Endothelial cell of umbilical vein (primary cell): Measurements from ENCODE around the gene NPTN. TPM values are rescaled to one million over a fixed set of nuclear protein-coding genes. Genes with fewer than 3 reads are reported as not detected.

ENCODE experiments used
- BruUV-seq: library from RNA; stranded (reverse); fragments of 400-500 nt; replicated peaks from 2 replicates; lab custom pipeline; 2021; lab: Mats Ljungman, UMichigan
- CTCF ChIA-PET: fragments of 300-600, 350-600 bp; sonication (Branson Sonifier 250); formaldehyde crosslinking; loops from one replicate; lab custom pipeline; 2021; ENCODE audit warnings: antibody characterized with exemption, inconsistent platforms; lab: Charles Lee
- POLR2A ChIA-PET: fragments of 300-600, 350-600 bp; sonication (Branson Sonifier 250); formaldehyde crosslinking; loops from one replicate; lab custom pipeline; 2021; ENCODE audit warnings: antibody characterized with exemption, inconsistent platforms; lab: Charles Lee
- DNase-seq: peaks from one replicate; pipeline ENCODE4 v3.0.0-alpha.2; 2011; ENCODE audit warnings: low read depth, low spot score
- FAIRE-seq: peaks from 2 replicates; lab custom pipeline; 2011; peaks lifted over from hg19 to GRCh38; lab: Jason Lieb, UNC
- H2AFZ ChIP-seq: 2 replicates; pipeline ENCODE4 v1.6.0; 2012; ENCODE audit warnings: low read depth, low read length, control low read depth, inconsistent platforms
- H3K27ac ChIP-seq: 2 replicates; pipeline ENCODE4 v1.5.1; 2011; ENCODE audit warnings: low read depth, mild to moderate bottlenecking, control low read depth, low read length, moderate library complexity; ENCODE audit not compliant: insufficient read depth
- H3K27me3 ChIP-seq, 2 experiments: 2 replicates each; pipeline versions ENCODE4 v1.6.0 to v1.6.1; 2011; ENCODE audit warnings: low read length in 2 of 2, mixed read lengths in 1 of 2; ENCODE audit not compliant: control insufficient read depth in 2 of 2, insufficient read depth in 2 of 2
- H3K36me3 ChIP-seq, 2 experiments: 2 replicates in 1 of 2; 3 replicates in 1 of 2; pipeline ENCODE4 v1.5.1; 2011; ENCODE audit warnings: low read length in 2 of 2, mild to moderate bottlenecking in 1 of 2, moderate library complexity in 1 of 2; ENCODE audit not compliant: control insufficient read depth in 2 of 2, insufficient read depth in 2 of 2; ENCODE audit errors: extremely low read depth in 1 of 2
- H3K4me1 ChIP-seq: 3 replicates; pipeline ENCODE4 v1.5.1; 2011; ENCODE audit warnings: mild to moderate bottlenecking, low read length; ENCODE audit not compliant: control insufficient read depth, insufficient read depth; ENCODE audit errors: extremely low read depth
- H3K4me2 ChIP-seq: 2 replicates; pipeline ENCODE4 v1.6.1; 2011; ENCODE audit warnings: low read length, control low read depth, mixed read lengths; ENCODE audit not compliant: insufficient read depth
- H3K4me3 ChIP-seq, 3 experiments: fragments of 200-600 bp in 1 of 3; sonication (generic), shearing (Covaris generic) in 1 of 3; replicated peaks in 1 of 3; 2 replicates each; pipeline ENCODE4 v1.5.1; 2011 to 2016; ENCODE audit warnings: control low read depth in 3 of 3, low read length in 3 of 3, mild to moderate bottlenecking in 2 of 3, inconsistent platforms in 1 of 3, low read depth in 1 of 3, moderate library complexity in 1 of 3; ENCODE audit not compliant: insufficient read depth in 1 of 3
- H3K79me2 ChIP-seq: 2 replicates; pipeline ENCODE4 v1.6.0; 2012; ENCODE audit warnings: low read length, inconsistent platforms; ENCODE audit not compliant: control insufficient read depth, insufficient read depth
- H3K9ac ChIP-seq: replicated peaks from 2 replicates; pipeline ENCODE3; 2011; ENCODE audit warnings: low read length, control low read depth; ENCODE audit not compliant: insufficient read depth; ENCODE audit errors: extremely low read depth
- H3K9me1 ChIP-seq: replicated peaks from 3 replicates; pipeline ENCODE4 v1.6.0; 2011; ENCODE audit warnings: mild to moderate bottlenecking, low read length; ENCODE audit not compliant: control insufficient read depth, insufficient read depth; ENCODE audit errors: extremely low read depth
- H3K9me3 ChIP-seq: replicated peaks from 2 replicates; pipeline ENCODE4 v1.5.1; 2012; ENCODE audit warnings: low read length, inconsistent platforms; ENCODE audit not compliant: control insufficient read depth, insufficient read depth
- H4K20me1 ChIP-seq: replicated peaks from 2 replicates; pipeline ENCODE3; 2011; ENCODE audit warnings: mild to moderate bottlenecking, low read length; ENCODE audit not compliant: control insufficient read depth, insufficient read depth; ENCODE audit errors: extremely low read depth
- EZH2 ChIP-seq: IDR thresholded peaks from 2 replicates; pipeline ENCODE4 v1.6.1; 2012; ENCODE audit warnings: borderline replicate concordance, low read depth, mild to moderate bottlenecking, moderate library complexity, low read length, inconsistent platforms; ENCODE audit not compliant: severe bottlenecking
- FOS ChIP-seq: IDR thresholded peaks from 2 replicates; pipeline ENCODE4 v1.6.1; 2011; ENCODE audit warnings: mild to moderate bottlenecking, low read length, moderate library complexity, borderline replicate concordance; ENCODE audit not compliant: insufficient read depth
- GATA2 ChIP-seq: IDR thresholded peaks from 2 replicates; pipeline ENCODE4 v1.7.0; 2011; ENCODE audit warnings: low read depth, mild to moderate bottlenecking, moderate library complexity, mixed read lengths, low read length; ENCODE audit not compliant: insufficient read length, insufficient read depth
- JUN ChIP-seq: IDR thresholded peaks from 2 replicates; pipeline ENCODE4 v1.6.1; 2011; ENCODE audit warnings: borderline replicate concordance, low read depth; ENCODE audit not compliant: insufficient read length, insufficient read depth
- MYC ChIP-seq: IDR thresholded peaks from one replicate; pipeline ENCODE4 v1.6.1; 2011; ENCODE audit warnings: mild to moderate bottlenecking, low read depth, low read length
- POLR2A ChIP-seq: IDR thresholded peaks from 2 replicates; pipeline ENCODE4 v1.6.1; 2012; ENCODE audit warnings: low read depth, mild to moderate bottlenecking, control low read depth, low read length
- POLR2AphosphoS5 ChIP-seq: IDR thresholded peaks from 2 replicates; pipeline ENCODE4 v1.6.1; 2012; ENCODE audit warnings: low read depth, mild to moderate bottlenecking, control low read depth, low read length, moderate library complexity; ENCODE audit not compliant: insufficient read depth
- dilution Hi-C: fragments of 300-500 bp; cut with MboI; formaldehyde crosslinking; loops from one replicate; pipeline ENCODE4 v1.15.0; 2019; ENCODE audit warnings: low sequenced_read_pairs; ENCODE audit not compliant: extremely low pct_ligation_motif_present
- intact Hi-C: fragments of 100-400 bp; cut with micrococcal nuclease; formaldehyde crosslinking; loops from one replicate; pipeline ENCODE4 v1.10.0; 2022
- polyA plus RNA-seq, 4 experiments: library from polyadenylated mRNA; depleted of rRNA in 3 of 4; stranded (reverse) in 3 of 4; unstranded in 1 of 4; fragments of >200 nt; gene quantifications; 2 replicates each; pipeline versions ENCODE4 v1.2.1 to v1.2.3, GENCODE V29; 2011 to 2012; ENCODE audit warnings: missing spikeins in 1 of 4
- total RNA-seq: library from RNA; stranded (reverse); gene quantifications from 2 replicates; pipeline ENCODE4 v1.2.3, GENCODE V29; 2021
- TF ChIP-seq, protein P1 (sequence below): IDR thresholded peaks from 2 replicates; pipeline ENCODE4 v1.6.1; 2011; ENCODE audit not compliant: insufficient read depth, insufficient read length
- TF ChIP-seq, protein P2 (sequence below), 2 donors: IDR thresholded peaks; 1 replicate in 1 of 2; 2 replicates in 1 of 2; pipeline ENCODE4 v1.5.1; 2011; ENCODE audit warnings: low read length in 2 of 2, mild to moderate bottlenecking in 2 of 2, moderate library complexity in 2 of 2, control low read depth in 1 of 2, inconsistent platforms in 1 of 2, low read depth in 1 of 2; ENCODE audit not compliant: insufficient read depth in 1 of 2; ENCODE audit errors: extremely low read depth in 1 of 2

NPTN gene
- total and polyA plus RNA-seq, 2 donors (not counting 3 experiments of a cell fraction or from before 2014, with no cell fraction given), result 77.4 to 81.3 TPM

DNA sequence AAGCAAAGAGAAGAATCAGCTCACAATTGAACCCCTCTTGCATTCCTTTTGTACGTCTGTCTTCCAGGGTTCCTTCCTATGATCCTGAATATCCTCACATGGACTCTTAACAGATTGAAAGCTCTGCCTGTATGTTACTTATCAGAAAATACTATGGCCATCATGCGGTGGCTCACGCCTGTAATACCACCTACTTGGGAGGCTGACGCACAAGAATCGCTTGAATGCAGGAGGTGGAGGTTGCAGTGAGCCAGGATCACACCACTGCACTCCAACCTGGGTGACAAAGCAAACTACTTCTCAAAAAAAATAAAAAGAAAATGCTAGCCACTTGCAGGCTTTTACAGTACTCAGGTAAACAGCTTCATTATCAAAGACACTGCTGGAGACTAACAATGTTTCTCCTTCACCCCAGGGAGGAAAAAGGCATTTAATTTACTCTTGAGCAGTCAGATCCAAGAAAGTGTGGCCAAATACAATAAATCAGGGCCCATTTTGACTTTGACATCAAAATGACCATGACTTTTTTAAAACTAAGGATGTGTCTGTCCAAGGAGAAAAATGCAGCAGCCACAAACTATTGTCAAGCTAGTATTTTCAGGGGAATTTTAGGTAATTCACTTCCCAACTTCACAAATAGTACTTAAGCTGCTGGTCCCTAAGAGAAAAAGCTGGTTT, 27.3 kb downstream of the NPTN start:
- ChIA-PET CTCF (interaction anchor here (1.9 to 3.3 kb wide), 3 partner anchors 31 to 94 kb away, joined by 4 to 14 read pairs (median 7); no protein-coding TSS in a partner anchor), POLR2A (no interaction called here)
- peaks cover 88% of the 10 kb centered on the region for H3K79me2 ChIP-seq
- H3K4me2 ChIP-seq, result no peak overlapping the region
- DNase-seq, result no peak
- H2AFZ ChIP-seq, result no peak overlapping the region
- H3K27ac ChIP-seq, result no peak overlapping the region
- no peaks in the 10 kb centered on the region for H3K36me3 ChIP-seq
- no peaks in the 10 kb centered on the region for H3K27me3 ChIP-seq
- TF ChIP-seq POLR2AphosphoS5, result no peak
- TF ChIP-seq EZH2, result no peak
- no peak for TF ChIP-seq GATA2
- TF ChIP-seq, protein P1, sequence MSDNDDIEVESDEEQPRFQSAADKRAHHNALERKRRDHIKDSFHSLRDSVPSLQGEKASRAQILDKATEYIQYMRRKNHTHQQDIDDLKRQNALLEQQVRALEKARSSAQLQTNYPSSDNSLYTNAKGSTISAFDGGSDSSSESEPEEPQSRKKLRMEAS, result no peak
- no peak for TF ChIP-seq JUN
- TF ChIP-seq, protein P2, sequence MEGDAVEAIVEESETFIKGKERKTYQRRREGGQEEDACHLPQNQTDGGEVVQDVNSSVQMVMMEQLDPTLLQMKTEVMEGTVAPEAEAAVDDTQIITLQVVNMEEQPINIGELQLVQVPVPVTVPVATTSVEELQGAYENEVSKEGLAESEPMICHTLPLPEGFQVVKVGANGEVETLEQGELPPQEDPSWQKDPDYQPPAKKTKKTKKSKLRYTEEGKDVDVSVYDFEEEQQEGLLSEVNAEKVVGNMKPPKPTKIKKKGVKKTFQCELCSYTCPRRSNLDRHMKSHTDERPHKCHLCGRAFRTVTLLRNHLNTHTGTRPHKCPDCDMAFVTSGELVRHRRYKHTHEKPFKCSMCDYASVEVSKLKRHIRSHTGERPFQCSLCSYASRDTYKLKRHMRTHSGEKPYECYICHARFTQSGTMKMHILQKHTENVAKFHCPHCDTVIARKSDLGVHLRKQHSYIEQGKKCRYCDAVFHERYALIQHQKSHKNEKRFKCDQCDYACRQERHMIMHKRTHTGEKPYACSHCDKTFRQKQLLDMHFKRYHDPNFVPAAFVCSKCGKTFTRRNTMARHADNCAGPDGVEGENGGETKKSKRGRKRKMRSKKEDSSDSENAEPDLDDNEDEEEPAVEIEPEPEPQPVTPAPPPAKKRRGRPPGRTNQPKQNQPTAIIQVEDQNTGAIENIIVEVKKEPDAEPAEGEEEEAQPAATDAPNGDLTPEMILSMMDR (IDR thresholded peaks at IDR 0.05; ENCODE audit: extremely low read depth in 1 of 2, insufficient read depth in 1 of 2, low read depth in 1 of 2, low read length in 2 of 2), result no peak
- no peak for TF ChIP-seq POLR2A
- no peak for TF ChIP-seq MYC
- no peak for TF ChIP-seq FOS
- no peak for FAIRE-seq
- H3K9ac ChIP-seq, result no peak overlapping the region
- intact Hi-C loops, result no loop called here
- no peak overlapping the region for H3K4me3 ChIP-seq
- H3K4me1 ChIP-seq, result peaks cover 27% of the 10 kb centered on the region
- no TSS peak for BruUV-seq
- peaks cover 16% of the 10 kb centered on the region for H4K20me1 ChIP-seq
- H3K9me1 ChIP-seq, result no peaks in the 10 kb centered on the region
- no peaks in the 10 kb centered on the region for H3K9me3 ChIP-seq
- dilution Hi-C loops, result no loop called here
